Astrocyte of the spinal cord (primary cell): ENCODE measurements around the gene BDH1.
"Not testable (repeated sequence)": the region's sequence is repeated elsewhere in the genome, so short reads cannot be mapped to it uniquely, and the experiment has no call there.

Source experiments
- DNase-seq: peaks from one replicate; pipeline ENCODE4 v3.0.0; 2011; ENCODE audit warnings: low read depth, low spot score
- H3K4me3 ChIP-seq: 2 replicates; pipeline ENCODE4 v1.5.1; 2011; ENCODE audit warnings: low read depth, mild to moderate bottlenecking, low read length, moderate library complexity
- CTCF ChIP-seq: IDR thresholded peaks from 2 replicates; pipeline ENCODE4 v1.5.1; 2012; ENCODE audit warnings: low read depth, mild to moderate bottlenecking, low read length, inconsistent platforms
- in situ Hi-C: cut with HindIII; loops from 2 replicates; pipeline ENCODE4 v1.10.0; 2017; ENCODE audit warnings: low sequenced_read_pairs

Gene BDH1

GRCh38 chr3:197567904-197568681 lies 12.3 kb upstream of the BDH1 start:
- H3K4me3 ChIP-seq: no peak overlapping the region
- no peak for DNase-seq
- TF ChIP-seq CTCF: no peak
- in situ Hi-C loops: no loop called here

GRCh38 chr3:197566155-197566554 lies 10.4 kb upstream of the BDH1 start:
- DNase-seq, in situ Hi-C loops, H3K4me3 ChIP-seq: not testable (repeated sequence)

GRCh38 chr3:197564097-197564843 lies 8.5 kb upstream of the BDH1 start:
- no peak overlapping the region for H3K4me3 ChIP-seq
- in situ Hi-C loops: no loop called here
- DNase-seq: no peak
- TF ChIP-seq CTCF: no peak

- in situ Hi-C loops: no loop called here
- no peak for TF ChIP-seq CTCF
- DNase-seq: no peak
- no peak overlapping the region for H3K4me3 ChIP-seq
These were observed 6.9 kb upstream of the BDH1 start for GRCh38 chr3:197562398-197563251.

- H3K4me3 ChIP-seq: no peak overlapping the region
- in situ Hi-C loops: no loop called here
- no peak for TF ChIP-seq CTCF
- no peak for DNase-seq
These were observed 6.2 kb upstream of the BDH1 start for GRCh38 chr3:197561926-197562325.

GRCh38 chr3:197559651-197560050 lies 3.9 kb upstream of the BDH1 start:
- no peak overlapping the region for H3K4me3 ChIP-seq
- in situ Hi-C loops: no loop called here
- DNase-seq: no peak
- no peak for TF ChIP-seq CTCF
